Endothelial cell of umbilical vein (primary cell): ENCODE data around the gene MEOX2. TPM values are rescaled to one million over a fixed set of nuclear protein-coding genes. Genes with fewer than 3 reads are reported as not detected.

ENCODE experiments used
- BruUV-seq: library from RNA; stranded (reverse); fragments of 400-500 nt; replicated peaks from 2 replicates; lab custom pipeline; 2021; lab: Mats Ljungman, UMichigan
- CTCF ChIA-PET: fragments of 300-600, 350-600 bp; sonication (Branson Sonifier 250); formaldehyde crosslinking; loops from one replicate; lab custom pipeline; 2021; ENCODE audit warnings: antibody characterized with exemption, inconsistent platforms; lab: Charles Lee
- POLR2A ChIA-PET: fragments of 300-600, 350-600 bp; sonication (Branson Sonifier 250); formaldehyde crosslinking; loops from one replicate; lab custom pipeline; 2021; ENCODE audit warnings: antibody characterized with exemption, inconsistent platforms; lab: Charles Lee
- DNase-seq: peaks from one replicate; pipeline ENCODE4 v3.0.0-alpha.2; 2011; ENCODE audit warnings: low read depth, low spot score
- FAIRE-seq: peaks from 2 replicates; lab custom pipeline; 2011; peaks lifted over from hg19 to GRCh38; lab: Jason Lieb, UNC
- H2AFZ ChIP-seq: 2 replicates; pipeline ENCODE4 v1.6.0; 2012; ENCODE audit warnings: low read depth, low read length, control low read depth, inconsistent platforms
- H3K27ac ChIP-seq: 2 replicates; pipeline ENCODE4 v1.5.1; 2011; ENCODE audit warnings: low read depth, mild to moderate bottlenecking, control low read depth, low read length, moderate library complexity; ENCODE audit not compliant: insufficient read depth
- H3K27me3 ChIP-seq, 2 experiments: 2 replicates each; pipeline versions ENCODE4 v1.6.0 to v1.6.1; 2011; ENCODE audit warnings: low read length in 2 of 2, mixed read lengths in 1 of 2; ENCODE audit not compliant: control insufficient read depth in 2 of 2, insufficient read depth in 2 of 2
- H3K36me3 ChIP-seq, 2 experiments: 2 replicates in 1 of 2; 3 replicates in 1 of 2; pipeline ENCODE4 v1.5.1; 2011; ENCODE audit warnings: low read length in 2 of 2, mild to moderate bottlenecking in 1 of 2, moderate library complexity in 1 of 2; ENCODE audit not compliant: control insufficient read depth in 2 of 2, insufficient read depth in 2 of 2; ENCODE audit errors: extremely low read depth in 1 of 2
- H3K4me1 ChIP-seq: 3 replicates; pipeline ENCODE4 v1.5.1; 2011; ENCODE audit warnings: mild to moderate bottlenecking, low read length; ENCODE audit not compliant: control insufficient read depth, insufficient read depth; ENCODE audit errors: extremely low read depth
- H3K4me2 ChIP-seq: 2 replicates; pipeline ENCODE4 v1.6.1; 2011; ENCODE audit warnings: low read length, control low read depth, mixed read lengths; ENCODE audit not compliant: insufficient read depth
- H3K4me3 ChIP-seq, 3 experiments: fragments of 200-600 bp in 1 of 3; sonication (generic), shearing (Covaris generic) in 1 of 3; replicated peaks in 1 of 3; 2 replicates each; pipeline ENCODE4 v1.5.1; 2011 to 2016; ENCODE audit warnings: control low read depth in 3 of 3, low read length in 3 of 3, mild to moderate bottlenecking in 2 of 3, inconsistent platforms in 1 of 3, low read depth in 1 of 3, moderate library complexity in 1 of 3; ENCODE audit not compliant: insufficient read depth in 1 of 3
- H3K79me2 ChIP-seq: 2 replicates; pipeline ENCODE4 v1.6.0; 2012; ENCODE audit warnings: low read length, inconsistent platforms; ENCODE audit not compliant: control insufficient read depth, insufficient read depth
- H3K9ac ChIP-seq: replicated peaks from 2 replicates; pipeline ENCODE3; 2011; ENCODE audit warnings: low read length, control low read depth; ENCODE audit not compliant: insufficient read depth; ENCODE audit errors: extremely low read depth
- H3K9me1 ChIP-seq: replicated peaks from 3 replicates; pipeline ENCODE4 v1.6.0; 2011; ENCODE audit warnings: mild to moderate bottlenecking, low read length; ENCODE audit not compliant: control insufficient read depth, insufficient read depth; ENCODE audit errors: extremely low read depth
- H3K9me3 ChIP-seq: replicated peaks from 2 replicates; pipeline ENCODE4 v1.5.1; 2012; ENCODE audit warnings: low read length, inconsistent platforms; ENCODE audit not compliant: control insufficient read depth, insufficient read depth
- H4K20me1 ChIP-seq: replicated peaks from 2 replicates; pipeline ENCODE3; 2011; ENCODE audit warnings: mild to moderate bottlenecking, low read length; ENCODE audit not compliant: control insufficient read depth, insufficient read depth; ENCODE audit errors: extremely low read depth
- EZH2 ChIP-seq: IDR thresholded peaks from 2 replicates; pipeline ENCODE4 v1.6.1; 2012; ENCODE audit warnings: borderline replicate concordance, low read depth, mild to moderate bottlenecking, moderate library complexity, low read length, inconsistent platforms; ENCODE audit not compliant: severe bottlenecking
- FOS ChIP-seq: IDR thresholded peaks from 2 replicates; pipeline ENCODE4 v1.6.1; 2011; ENCODE audit warnings: mild to moderate bottlenecking, low read length, moderate library complexity, borderline replicate concordance; ENCODE audit not compliant: insufficient read depth
- POLR2A ChIP-seq: IDR thresholded peaks from 2 replicates; pipeline ENCODE4 v1.6.1; 2012; ENCODE audit warnings: low read depth, mild to moderate bottlenecking, control low read depth, low read length
- dilution Hi-C: fragments of 300-500 bp; cut with MboI; formaldehyde crosslinking; loops from one replicate; pipeline ENCODE4 v1.15.0; 2019; ENCODE audit warnings: low sequenced_read_pairs; ENCODE audit not compliant: extremely low pct_ligation_motif_present
- intact Hi-C: fragments of 100-400 bp; cut with micrococcal nuclease; formaldehyde crosslinking; loops from one replicate; pipeline ENCODE4 v1.10.0; 2022
- polyA plus RNA-seq, 4 experiments: library from polyadenylated mRNA; depleted of rRNA in 3 of 4; stranded (reverse) in 3 of 4; unstranded in 1 of 4; fragments of >200 nt; gene quantifications; 2 replicates each; pipeline versions ENCODE4 v1.2.1 to v1.2.3, GENCODE V29; 2011 to 2012; ENCODE audit warnings: missing spikeins in 1 of 4
- total RNA-seq: library from RNA; stranded (reverse); gene quantifications from 2 replicates; pipeline ENCODE4 v1.2.3, GENCODE V29; 2021
- TF ChIP-seq, protein P1 (sequence below): IDR thresholded peaks from 2 replicates; pipeline ENCODE4 v1.6.1; 2011; ENCODE audit not compliant: insufficient read depth, insufficient read length

Gene MEOX2
- total and polyA plus RNA-seq, 2 donors (not counting 3 experiments of a cell fraction or from before 2014, with no cell fraction given): 11.6 to 45.1 TPM

DNA sequence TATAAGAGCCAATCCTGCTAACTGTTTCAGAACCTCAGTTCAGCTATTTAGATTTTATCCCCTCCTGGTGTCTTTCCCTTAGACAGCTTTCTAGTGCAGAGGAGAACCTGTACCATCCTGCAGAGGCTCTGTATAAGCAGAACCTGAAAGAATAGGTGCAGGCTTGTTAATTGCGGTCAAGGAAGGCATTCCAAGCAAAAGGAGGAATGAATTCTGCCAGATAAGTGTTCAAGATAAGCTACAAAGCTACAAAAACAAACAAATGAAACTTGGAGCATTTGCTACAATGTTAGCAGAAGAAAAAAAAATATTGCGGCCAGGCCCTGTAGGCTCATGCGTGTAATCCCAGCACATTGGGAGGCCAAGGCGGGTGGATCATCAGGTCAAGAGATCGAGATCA, 92.0 kb downstream of the MEOX2 start:
- dilution Hi-C loops: no loop called here
- Histone ChIP-seq H3K36me3 (no peaks in the 10 kb centered on the region), H4K20me1 (no peaks in the 10 kb centered on the region), H3K4me3 (no peak overlapping the region), H3K27me3 (no peaks in the 10 kb centered on the region), H3K79me2 (no peaks in the 10 kb centered on the region), H3K9me1 (no peaks in the 10 kb centered on the region), H2AFZ (no peak overlapping the region), H3K4me2 (no peak overlapping the region), H3K9ac (no peak overlapping the region), H3K27ac (no peak overlapping the region), H3K9me3 (no peaks in the 10 kb centered on the region), H3K4me1 (no peaks in the 10 kb centered on the region)
- FAIRE-seq: no peak
- ChIA-PET CTCF (interaction anchor here (0.8 to 1.8 kb wide), 3 partner anchors 9 to 14 kb away, joined by 3 to 7 read pairs (median 5); no protein-coding TSS in a partner anchor), POLR2A (no interaction called here)
- BruUV-seq: no TSS peak
- intact Hi-C loops: no loop called here
- TF ChIP-seq FOS: no peak
- TF ChIP-seq, protein P1, sequence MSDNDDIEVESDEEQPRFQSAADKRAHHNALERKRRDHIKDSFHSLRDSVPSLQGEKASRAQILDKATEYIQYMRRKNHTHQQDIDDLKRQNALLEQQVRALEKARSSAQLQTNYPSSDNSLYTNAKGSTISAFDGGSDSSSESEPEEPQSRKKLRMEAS: no peak
- no peak for TF ChIP-seq POLR2A
- no peak for DNase-seq

DNA sequence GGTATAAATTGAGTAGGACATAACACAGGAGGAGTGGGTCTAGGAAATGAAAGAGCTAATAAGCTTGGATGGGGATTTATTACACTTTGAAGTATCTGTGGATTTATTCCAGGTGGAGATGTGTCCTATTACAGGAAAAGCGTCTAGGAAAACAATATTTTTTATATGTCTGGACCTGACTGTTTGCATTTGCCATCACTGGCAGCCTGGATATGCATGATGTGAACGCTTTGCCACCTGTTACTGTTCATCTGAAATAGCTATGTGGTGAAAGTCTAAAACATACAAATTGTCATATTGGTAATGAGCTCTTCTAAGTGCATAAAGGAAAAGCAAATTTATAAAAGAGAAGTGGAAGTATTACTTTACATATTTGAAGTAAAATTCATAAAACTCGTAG, 93.1 kb downstream of the MEOX2 start:
- dilution Hi-C loops: no loop called here

More for the DNA sequence above, 93.1 kb downstream of the MEOX2 start:
- TF ChIP-seq FOS: no peak
- TF ChIP-seq EZH2: no peak
- DNase-seq (no peak), FAIRE-seq (no peak)
- ChIA-PET CTCF (interaction anchor here (1.0 kb wide), 1 partner anchor 9 kb away, joined by 3 read pairs; no protein-coding TSS in a partner anchor), POLR2A (no interaction called here)
- BruUV-seq: no TSS peak
- Histone ChIP-seq H3K79me2 (no peaks in the 10 kb centered on the region), H3K36me3 (no peaks in the 10 kb centered on the region), H3K4me3 (no peak overlapping the region), H3K9me1 (no peaks in the 10 kb centered on the region), H3K4me2 (no peak overlapping the region), H3K4me1 (no peaks in the 10 kb centered on the region), H3K27me3 (no peaks in the 10 kb centered on the region), H3K9ac (no peak overlapping the region), H3K9me3 (no peaks in the 10 kb centered on the region), H4K20me1 (no peaks in the 10 kb centered on the region), H3K27ac (no peak overlapping the region), H2AFZ (no peak overlapping the region)
- intact Hi-C loops: no loop called here
